Liver (tissue), 9 donors: ENCODE data around the gene SNRPA1. TPM values are rescaled to one million over a fixed set of nuclear protein-coding genes. Genes with fewer than 3 reads are reported as not detected.

ENCODE experiments used
- DNase-seq: peaks from one replicate; pipeline ENCODE4 v3.0.0-alpha.2; 2017; ENCODE audit warnings: low spot score
- H3K27ac ChIP-seq, 2 donors: one replicate each; pipeline ENCODE4 v1.7.0; 2013; ENCODE audit warnings: inconsistent platforms in 2 of 2, low read length in 2 of 2, control low read depth in 1 of 2, low read depth in 1 of 2, mild to moderate bottlenecking in 1 of 2
- H3K27me3 ChIP-seq, 4 donors: one replicate each; pipeline versions ENCODE4 v1.6.1 to v1.7.0; 2013; ENCODE audit warnings: low read length in 3 of 4, inconsistent platforms in 1 of 4, mild to moderate bottlenecking in 1 of 4, moderate library complexity in 1 of 4; ENCODE audit not compliant: control insufficient read depth in 4 of 4, insufficient read depth in 4 of 4
- H3K36me3 ChIP-seq, 4 donors: one replicate each; pipeline versions ENCODE4 v1.6.1 to v1.7.0; 2013; ENCODE audit warnings: low read length in 3 of 4, mild to moderate bottlenecking in 3 of 4, low read depth in 1 of 4, moderate library complexity in 1 of 4; ENCODE audit not compliant: control insufficient read depth in 4 of 4, insufficient read depth in 3 of 4
- H3K4me1 ChIP-seq, 4 donors: one replicate each; pipeline versions ENCODE4 v1.6.1 to v1.7.0; 2013; ENCODE audit warnings: low read length in 3 of 4, mild to moderate bottlenecking in 3 of 4, moderate library complexity in 1 of 4; ENCODE audit not compliant: control insufficient read depth in 4 of 4, insufficient read depth in 4 of 4
- H3K4me3 ChIP-seq, 3 donors: one replicate each; pipeline versions ENCODE4 v1.6.1 to v1.7.0; 2013; ENCODE audit warnings: low read length in 3 of 3, control low read depth in 1 of 3, low read depth in 1 of 3, mild to moderate bottlenecking in 1 of 3
- H3K9ac ChIP-seq, 2 donors: one replicate each; pipeline ENCODE4 v1.7.0; 2013; ENCODE audit warnings: low read length in 2 of 2, mild to moderate bottlenecking in 2 of 2, moderate library complexity in 2 of 2, control low read depth in 1 of 2, low read depth in 1 of 2
- H3K9me3 ChIP-seq, 4 donors: one replicate each; pipeline versions ENCODE4 v1.6.1 to v1.7.0; 2013; ENCODE audit warnings: low read length in 3 of 4; ENCODE audit not compliant: control insufficient read depth in 4 of 4
- ATF3 ChIP-seq: IDR thresholded peaks from 2 replicates; pipeline ENCODE4 v1.6.1; 2016; ENCODE audit warnings: antibody characterized with exemption
- CTCF ChIP-seq: fragments of 150-350 bp; IDR thresholded peaks from 2 replicates; pipeline ENCODE4 v1.5.1; 2017; ENCODE audit warnings: improper control_type of control experiment, low read depth, low read length; ENCODE audit not compliant: missing input control
- EGR1 ChIP-seq, 2 donors: IDR thresholded peaks; 2 replicates each; pipeline ENCODE4 v1.6.1; 2016 to 2018; ENCODE audit warnings: antibody characterized with exemption in 2 of 2, low read depth in 2 of 2
- FOXA1 ChIP-seq: IDR thresholded peaks from 2 replicates; pipeline ENCODE4 v1.6.1; 2016; ENCODE audit warnings: antibody characterized with exemption
- FOXA2 ChIP-seq: IDR thresholded peaks from 2 replicates; pipeline ENCODE4 v1.6.1; 2016; ENCODE audit warnings: antibody characterized with exemption
- GABPA ChIP-seq, 2 donors: IDR thresholded peaks in 1 of 2; conservative IDR thresholded peaks in 1 of 2; 2 replicates each; pipeline ENCODE4 v1.6.1; 2016; ENCODE audit warnings: antibody characterized with exemption in 2 of 2, mild to moderate bottlenecking in 1 of 2, moderate library complexity in 1 of 2
- HNF4A ChIP-seq, 2 donors: conservative IDR thresholded peaks; 2 replicates each; pipeline ENCODE4 v1.6.1; 2016; ENCODE audit warnings: antibody characterized with exemption in 2 of 2, mild to moderate bottlenecking in 2 of 2
- HNF4G ChIP-seq: IDR thresholded peaks from 2 replicates; pipeline ENCODE4 v1.6.1; 2016; ENCODE audit warnings: antibody characterized with exemption
- JUND ChIP-seq, 2 donors: IDR thresholded peaks; 2 replicates each; pipeline ENCODE4 v1.6.1; 2016; ENCODE audit warnings: antibody characterized with exemption in 2 of 2
- MAX ChIP-seq: IDR thresholded peaks from 2 replicates; pipeline ENCODE4 v1.6.1; 2016; ENCODE audit warnings: antibody characterized with exemption
- RAD21 ChIP-seq, 2 donors: IDR thresholded peaks; 2 replicates each; pipeline ENCODE4 v1.6.1; 2016; ENCODE audit warnings: antibody characterized with exemption in 2 of 2, mild to moderate bottlenecking in 2 of 2
- RXRA ChIP-seq, 2 donors: IDR thresholded peaks; 2 replicates each; pipeline ENCODE4 v1.6.1; 2017 to 2018; ENCODE audit warnings: antibody characterized with exemption in 2 of 2, mild to moderate bottlenecking in 1 of 2
- SP1 ChIP-seq: IDR thresholded peaks from 2 replicates; pipeline ENCODE4 v1.6.1; 2018; ENCODE audit warnings: antibody characterized with exemption, mild to moderate bottlenecking
- TAF1 ChIP-seq: conservative IDR thresholded peaks from 2 replicates; pipeline ENCODE4 v1.6.1; 2016; ENCODE audit warnings: antibody characterized with exemption, mild to moderate bottlenecking
- WGBS: extraction: QIAGEN DNeasy Blood & Tissue Kit; methylation state at CpG from one replicate; pipeline ENCODE4 v1.1.7; 2013; 5-methylcytosine and 5-hydroxymethylcytosine counted together
- polyA plus RNA-seq, 2 donors: library from polyadenylated mRNA; stranded (reverse) in 1 of 2; unstranded in 1 of 2; fragments of 200-250 nt in 1 of 2; fragments of >200 nt in 1 of 2; fragmentation: Nextera tagmentation in 1 of 2; extraction: Ambion mirVana in 1 of 2; gene quantifications; one replicate each; pipeline versions ENCODE4 v1.2.1 to v1.2.3, GENCODE V29; 2013 to 2015
- total RNA-seq, 2 donors: library from RNA; depleted of rRNA; stranded (reverse); fragments of >200 nt; gene quantifications; one replicate each; pipeline ENCODE4 v1.2.3, GENCODE V29; 2014
- TF ChIP-seq, protein P1 (sequence below): IDR thresholded peaks from 2 replicates; pipeline ENCODE4 v1.6.1; 2016; ENCODE audit warnings: antibody characterized with exemption, mild to moderate bottlenecking
- TF ChIP-seq, protein P2 (sequence below): IDR thresholded peaks from 2 replicates; pipeline ENCODE4 v1.6.1; 2016; ENCODE audit warnings: antibody characterized with exemption
- donor health status: healthy.
- donor health status: healthy.
- donor health status: healthy.
- donor health status: healthy.
- donor health status: healthy.

Gene SNRPA1
- total and polyA plus RNA-seq, 4 donors, result 12.7 to 31.7 (median 18.0) TPM

- H3K9me3 ChIP-seq, result no peaks in the 10 kb centered on the region
- no peak overlapping the region for H3K4me3 ChIP-seq
- H3K4me1 ChIP-seq, result no peaks in the 10 kb centered on the region
- H3K27me3 ChIP-seq, result no peaks in the 10 kb centered on the region
- DNase-seq, result no peak
- 90% methylated on average over 5 of the region's 5 CpGs for WGBS
- H3K9ac ChIP-seq, result no peak overlapping the region
- peaks cover 25 to 80% (median 48%) of the 10 kb centered on the region in 4 donors for H3K36me3 ChIP-seq
- TF ChIP-seq CTCF, result no peak
- TF ChIP-seq SP1, result no peak
- TF ChIP-seq HNF4A (conservative IDR thresholded peaks at IDR 0.05), result no peak
- no peak for TF ChIP-seq ATF3
- H3K27ac ChIP-seq, result no peak overlapping the region
Observed at GRCh38 chr15:101316529-101316928, 21.5 kb upstream of the SNRPA1 start.

GRCh38 chr15:101315736-101316135, 20.7 kb upstream of the SNRPA1 start:
- no peaks in the 10 kb centered on the region for H3K4me1 ChIP-seq
- no peak overlapping the region for H3K27ac ChIP-seq
- no peaks in the 10 kb centered on the region for H3K27me3 ChIP-seq
- 89% methylated on average over 10 of the region's 10 CpGs for WGBS
- no peak for DNase-seq
- no peak for TF ChIP-seq RAD21 (IDR thresholded peaks at IDR 0.05)
- TF ChIP-seq FOXA1, result no peak
- no peak for TF ChIP-seq TAF1
- no peak for TF ChIP-seq MAX
- TF ChIP-seq HNF4G, result no peak
- no peak for TF ChIP-seq SP1
- no peak for TF ChIP-seq RXRA (IDR thresholded peaks at IDR 0.05)
- H3K4me3 ChIP-seq, result no peak overlapping the region
- no peaks in the 10 kb centered on the region for H3K9me3 ChIP-seq
- peaks cover 22 to 75% (median 42%) of the 10 kb centered on the region in 4 donors for H3K36me3 ChIP-seq
- H3K9ac ChIP-seq, result no peak overlapping the region

DNA sequence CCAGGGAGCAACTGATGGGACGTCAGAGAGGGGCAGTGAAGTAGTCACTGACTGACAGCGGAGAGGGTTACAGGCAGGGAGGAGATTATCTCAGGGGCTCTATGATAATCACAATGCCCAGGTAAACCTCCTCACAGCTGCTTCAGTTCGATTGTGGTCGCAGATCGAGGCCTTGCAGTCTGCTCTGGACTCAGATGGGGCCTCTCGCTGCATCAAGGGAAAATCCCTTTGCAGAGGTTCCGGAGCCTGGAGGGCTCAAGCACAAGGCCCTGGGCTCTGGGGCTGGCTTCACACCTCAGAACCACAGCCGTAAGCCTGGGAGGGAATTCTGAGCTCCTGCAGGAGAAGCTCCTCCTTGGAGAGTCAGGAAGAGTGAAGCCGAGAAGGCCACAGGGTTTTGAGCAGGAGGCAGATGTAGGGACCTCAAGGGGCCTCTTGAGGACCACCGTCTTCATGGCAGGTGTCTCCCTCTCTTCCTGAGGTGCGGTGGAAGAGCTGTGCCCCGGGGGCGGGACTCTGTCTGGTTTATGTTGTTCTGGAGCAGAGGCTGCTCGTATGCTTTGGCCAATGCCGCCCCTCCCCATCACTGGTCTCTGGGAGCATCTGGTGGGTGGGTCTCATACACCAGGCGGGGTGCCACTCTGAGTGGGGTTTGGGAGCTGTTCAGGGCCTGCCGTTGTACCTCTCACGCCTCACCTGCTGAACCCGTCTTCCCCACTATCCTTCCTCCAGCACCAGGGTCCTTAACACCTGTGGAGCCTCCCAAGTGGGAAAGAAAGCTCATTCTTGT, 19.5 kb upstream of the SNRPA1 start:
- Histone ChIP-seq H3K27ac (no peak overlapping the region), H3K4me1 (no peaks in the 10 kb centered on the region), H3K9me3 (no peaks in the 10 kb centered on the region), H3K36me3 (peaks cover 26 to 76% (median 45%) of the 10 kb centered on the region in 4 donors), H3K9ac (no peak overlapping the region), H3K4me3 (no peak overlapping the region), H3K27me3 (no peaks in the 10 kb centered on the region)
- WGBS, result 91% methylated on average over 19 of the region's 19 CpGs
- DNase-seq, result no peak
- no peak for TF ChIP-seq MAX
- TF ChIP-seq, protein P1, sequence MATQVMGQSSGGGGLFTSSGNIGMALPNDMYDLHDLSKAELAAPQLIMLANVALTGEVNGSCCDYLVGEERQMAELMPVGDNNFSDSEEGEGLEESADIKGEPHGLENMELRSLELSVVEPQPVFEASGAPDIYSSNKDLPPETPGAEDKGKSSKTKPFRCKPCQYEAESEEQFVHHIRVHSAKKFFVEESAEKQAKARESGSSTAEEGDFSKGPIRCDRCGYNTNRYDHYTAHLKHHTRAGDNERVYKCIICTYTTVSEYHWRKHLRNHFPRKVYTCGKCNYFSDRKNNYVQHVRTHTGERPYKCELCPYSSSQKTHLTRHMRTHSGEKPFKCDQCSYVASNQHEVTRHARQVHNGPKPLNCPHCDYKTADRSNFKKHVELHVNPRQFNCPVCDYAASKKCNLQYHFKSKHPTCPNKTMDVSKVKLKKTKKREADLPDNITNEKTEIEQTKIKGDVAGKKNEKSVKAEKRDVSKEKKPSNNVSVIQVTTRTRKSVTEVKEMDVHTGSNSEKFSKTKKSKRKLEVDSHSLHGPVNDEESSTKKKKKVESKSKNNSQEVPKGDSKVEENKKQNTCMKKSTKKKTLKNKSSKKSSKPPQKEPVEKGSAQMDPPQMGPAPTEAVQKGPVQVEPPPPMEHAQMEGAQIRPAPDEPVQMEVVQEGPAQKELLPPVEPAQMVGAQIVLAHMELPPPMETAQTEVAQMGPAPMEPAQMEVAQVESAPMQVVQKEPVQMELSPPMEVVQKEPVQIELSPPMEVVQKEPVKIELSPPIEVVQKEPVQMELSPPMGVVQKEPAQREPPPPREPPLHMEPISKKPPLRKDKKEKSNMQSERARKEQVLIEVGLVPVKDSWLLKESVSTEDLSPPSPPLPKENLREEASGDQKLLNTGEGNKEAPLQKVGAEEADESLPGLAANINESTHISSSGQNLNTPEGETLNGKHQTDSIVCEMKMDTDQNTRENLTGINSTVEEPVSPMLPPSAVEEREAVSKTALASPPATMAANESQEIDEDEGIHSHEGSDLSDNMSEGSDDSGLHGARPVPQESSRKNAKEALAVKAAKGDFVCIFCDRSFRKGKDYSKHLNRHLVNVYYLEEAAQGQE, result no peak
- TF ChIP-seq FOXA2, result no peak
- TF ChIP-seq HNF4A (conservative IDR thresholded peaks at IDR 0.05), result no peak
- TF ChIP-seq JUND (IDR thresholded peaks at IDR 0.05), result no peak
- TF ChIP-seq ATF3, result no peak
- TF ChIP-seq EGR1 (IDR thresholded peaks at IDR 0.05; ENCODE audit: low read depth in 2 of 2), result no peak
- no peak for TF ChIP-seq RAD21 (IDR thresholded peaks at IDR 0.05)
- no peak for TF ChIP-seq FOXA1
- TF ChIP-seq GABPA (IDR thresholded peaks at IDR 0.05 in 1 of 2, conservative IDR thresholded peaks at IDR 0.05 in 1 of 2), result no peak
- TF ChIP-seq TAF1, result no peak
- TF ChIP-seq, protein P2, sequence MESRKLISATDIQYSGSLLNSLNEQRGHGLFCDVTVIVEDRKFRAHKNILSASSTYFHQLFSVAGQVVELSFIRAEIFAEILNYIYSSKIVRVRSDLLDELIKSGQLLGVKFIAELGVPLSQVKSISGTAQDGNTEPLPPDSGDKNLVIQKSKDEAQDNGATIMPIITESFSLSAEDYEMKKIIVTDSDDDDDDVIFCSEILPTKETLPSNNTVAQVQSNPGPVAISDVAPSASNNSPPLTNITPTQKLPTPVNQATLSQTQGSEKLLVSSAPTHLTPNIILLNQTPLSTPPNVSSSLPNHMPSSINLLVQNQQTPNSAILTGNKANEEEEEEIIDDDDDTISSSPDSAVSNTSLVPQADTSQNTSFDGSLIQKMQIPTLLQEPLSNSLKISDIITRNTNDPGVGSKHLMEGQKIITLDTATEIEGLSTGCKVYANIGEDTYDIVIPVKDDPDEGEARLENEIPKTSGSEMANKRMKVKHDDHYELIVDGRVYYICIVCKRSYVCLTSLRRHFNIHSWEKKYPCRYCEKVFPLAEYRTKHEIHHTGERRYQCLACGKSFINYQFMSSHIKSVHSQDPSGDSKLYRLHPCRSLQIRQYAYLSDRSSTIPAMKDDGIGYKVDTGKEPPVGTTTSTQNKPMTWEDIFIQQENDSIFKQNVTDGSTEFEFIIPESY, result no peak
